HG03439 (cell line): Measurements from ENCODE around the gene CAPZB.
"Not testable (repeated sequence)": the region's sequence is repeated elsewhere in the genome, so short reads cannot be mapped to it uniquely, and the experiment has no call there.

Experiments
- ATAC-seq: cut with Tn5 transposase; IDR thresholded peaks from one replicate; pipeline ENCODE4 v1.9.1; 2021; ENCODE audit warnings: mild to moderate bottlenecking, moderate library complexity; ENCODE audit not compliant: unreplicated experiment

The CAPZB gene

DNA sequence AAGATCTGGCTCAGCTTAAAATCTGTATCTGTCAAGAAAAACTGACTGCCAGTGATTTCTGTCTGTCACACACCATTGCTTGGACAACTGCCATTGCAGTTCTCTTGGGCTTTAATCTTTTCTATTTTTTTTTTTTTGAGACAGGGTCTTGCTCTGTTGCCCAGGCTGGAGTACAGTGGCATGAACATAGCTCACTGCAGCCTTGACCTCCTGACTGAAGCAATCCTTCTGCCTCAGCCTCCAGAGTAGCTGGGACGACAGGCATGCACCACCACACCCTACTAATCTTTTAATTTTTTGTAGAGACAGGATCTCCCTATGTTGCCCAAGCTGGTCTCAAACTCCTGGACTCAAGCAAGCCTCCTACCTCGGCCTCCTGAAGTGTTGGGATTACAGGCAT is 14.5 kb upstream of the CAPZB start:
- ATAC-seq = not testable (repeated sequence)

- not testable (repeated sequence) for ATAC-seq
Observed at GRCh38 chr1:19497443-19497842, 12.1 kb upstream of the CAPZB start.

DNA sequence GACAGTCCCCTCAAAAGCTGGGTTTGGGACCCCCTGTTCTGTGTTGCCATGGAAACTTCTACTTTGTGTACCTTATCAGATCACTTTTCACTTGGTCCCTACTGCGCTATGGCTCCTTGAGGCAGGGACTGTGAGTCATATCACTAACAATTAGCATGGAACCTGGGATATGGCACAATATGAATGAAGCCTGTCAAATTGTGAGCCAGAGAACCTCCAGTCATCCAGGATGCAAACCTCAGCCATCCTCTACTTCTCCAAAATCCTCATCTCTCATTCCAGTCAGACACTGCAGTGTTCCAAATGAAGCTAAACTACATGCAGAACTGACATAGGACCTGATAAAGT is 11.2 kb upstream of the CAPZB start:
- ATAC-seq = no peak

GRCh38 chr1:19495799-19496526 is 10.6 kb upstream of the CAPZB start:
- no peak for ATAC-seq

GRCh38 chr1:19495000-19495656 is 9.8 kb upstream of the CAPZB start:
- no peak for ATAC-seq

DNA sequence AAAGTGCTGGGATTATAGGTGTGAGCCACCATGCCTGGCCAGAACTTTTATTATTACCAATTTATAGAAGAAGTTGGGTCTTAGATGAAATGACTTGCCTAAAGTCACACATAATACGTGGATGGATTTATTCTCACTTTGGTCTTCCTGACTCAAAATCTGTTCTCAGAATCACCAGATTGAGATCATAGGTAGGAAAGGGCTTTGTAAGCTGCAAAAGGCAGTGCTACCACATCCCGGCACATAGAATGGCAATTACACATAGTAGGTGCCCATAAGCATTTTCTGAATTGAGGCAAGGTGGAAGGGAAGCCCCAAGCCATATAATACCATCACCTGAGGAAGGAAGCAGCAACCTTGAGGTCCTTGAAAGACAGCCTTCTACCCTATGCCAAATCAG is 8.2 kb upstream of the CAPZB start:
- no peak for ATAC-seq

DNA sequence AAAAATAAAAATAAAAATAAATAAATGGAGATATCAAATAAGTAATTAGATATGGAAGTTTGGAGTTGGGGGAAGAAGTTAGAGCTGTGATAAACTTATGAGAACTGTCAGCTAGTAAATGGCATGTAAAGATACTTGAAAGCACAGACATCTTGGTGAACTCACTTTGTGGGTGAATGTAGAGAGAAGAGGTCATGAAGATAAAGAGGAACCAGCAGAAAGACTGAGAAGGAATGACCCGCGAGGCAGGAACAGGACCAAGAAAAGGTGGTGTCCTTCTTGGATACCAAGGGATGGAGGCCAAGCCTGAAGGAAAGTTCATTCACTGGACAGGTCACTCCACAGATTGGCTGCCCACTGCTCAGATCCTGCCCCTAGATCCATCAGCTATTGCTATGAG is 4.7 kb upstream of the CAPZB start:
- ATAC-seq = no peak

GRCh38 chr1:19488136-19488535 is 2.8 kb upstream of the CAPZB start:
- no peak for ATAC-seq

DNA sequence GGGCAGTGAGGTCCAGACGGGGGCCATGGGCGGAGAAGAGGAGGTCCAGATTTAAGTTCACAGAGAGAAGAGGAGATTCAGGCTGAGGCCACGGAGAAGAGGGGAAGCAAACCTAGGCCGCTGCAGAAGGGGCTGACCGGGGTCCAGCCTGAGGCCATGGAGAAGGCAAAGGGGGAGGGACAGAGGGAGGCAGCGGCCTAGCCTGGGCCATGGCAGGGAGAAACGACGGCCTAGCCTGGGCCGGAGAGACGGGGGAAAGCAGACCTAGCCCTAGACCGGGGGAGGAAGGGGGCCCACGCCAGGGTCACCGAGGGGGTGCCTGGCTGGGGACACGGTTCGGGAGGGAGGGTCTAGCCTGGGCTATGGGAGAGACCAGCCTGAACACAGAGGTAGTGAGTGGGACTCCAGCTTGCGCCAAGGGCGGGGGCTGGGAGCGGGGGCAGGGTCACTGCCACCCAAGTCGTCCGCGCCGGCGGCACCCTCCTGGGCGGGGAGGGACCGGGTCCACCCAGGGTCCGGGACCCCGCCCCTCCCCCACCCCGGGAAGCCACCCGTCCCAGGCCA is 459 bp downstream of the CAPZB start:
- ATAC-seq = peak; percentile 23

DNA sequence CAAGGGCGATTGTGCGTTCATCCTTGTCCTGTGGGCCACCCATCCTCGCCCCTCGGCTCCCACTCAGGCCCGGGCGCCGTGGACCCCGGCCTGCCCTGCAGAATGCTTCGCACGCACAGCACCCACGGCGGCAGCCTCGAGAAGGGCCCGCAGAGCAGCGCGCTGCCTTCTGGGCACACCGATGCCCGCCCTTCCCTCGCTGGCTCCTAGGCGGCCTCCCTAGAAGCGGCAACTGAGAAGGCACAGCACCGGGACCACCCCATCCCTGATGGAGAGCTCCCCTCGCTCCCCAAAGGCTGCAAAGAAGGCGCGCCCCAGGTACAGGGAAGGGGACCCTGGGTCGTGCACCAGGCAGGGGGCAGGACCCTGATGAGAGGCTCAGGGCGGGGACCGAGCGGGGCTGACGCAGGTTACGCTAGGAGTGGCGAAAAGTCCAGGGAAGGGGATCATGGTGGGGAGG is 971 bp downstream of the CAPZB start:
- ATAC-seq = no peak

GRCh38 chr1:19483691-19484090 is 1.6 kb downstream of the CAPZB start:
- ATAC-seq = no peak

- ATAC-seq = no peak
Observed at GRCh38 chr1:19483261-19483660, 2.1 kb downstream of the CAPZB start.

GRCh38 chr1:19481826-19482398 is 3.4 kb downstream of the CAPZB start:
- ATAC-seq = no peak

- no peak for ATAC-seq
Observed at GRCh38 chr1:19480282-19480681, 5.1 kb downstream of the CAPZB start.

DNA sequence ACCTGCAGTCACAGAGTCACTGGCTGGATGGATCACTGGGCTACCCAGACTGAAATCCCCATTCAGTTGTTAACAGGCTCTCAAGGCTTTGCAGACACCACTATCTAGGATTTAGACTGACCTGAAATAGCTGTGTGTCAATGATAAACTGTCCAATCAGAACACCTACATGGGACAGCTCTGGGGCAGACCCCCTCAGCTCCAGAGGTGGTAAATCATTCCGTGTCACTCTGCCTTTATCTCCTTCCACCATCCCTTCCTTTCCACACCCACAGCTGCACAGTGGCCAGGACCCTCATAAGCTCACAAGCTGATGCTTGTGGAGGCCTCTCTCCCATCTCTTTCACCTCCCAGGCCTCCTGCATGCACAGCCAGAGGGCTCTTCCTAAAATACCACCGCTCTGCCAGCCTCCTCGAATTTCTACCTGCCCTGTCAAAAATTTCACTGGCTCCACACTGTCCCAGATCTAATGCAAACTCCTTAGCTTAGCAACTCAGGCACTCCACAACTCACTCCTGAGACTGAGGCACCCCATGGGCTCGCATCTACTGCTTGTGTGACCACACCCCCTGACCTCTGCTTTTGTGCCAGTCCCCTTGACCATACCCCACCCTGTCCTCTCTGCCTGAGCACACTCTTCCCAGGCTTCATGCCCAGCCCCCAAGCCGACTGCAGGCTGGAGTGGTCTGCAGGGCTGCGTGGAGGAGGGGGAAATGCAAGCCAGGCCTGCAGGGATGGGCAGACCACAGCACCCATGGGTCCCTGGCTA is 5.8 kb downstream of the CAPZB start:
- ATAC-seq = no peak

DNA sequence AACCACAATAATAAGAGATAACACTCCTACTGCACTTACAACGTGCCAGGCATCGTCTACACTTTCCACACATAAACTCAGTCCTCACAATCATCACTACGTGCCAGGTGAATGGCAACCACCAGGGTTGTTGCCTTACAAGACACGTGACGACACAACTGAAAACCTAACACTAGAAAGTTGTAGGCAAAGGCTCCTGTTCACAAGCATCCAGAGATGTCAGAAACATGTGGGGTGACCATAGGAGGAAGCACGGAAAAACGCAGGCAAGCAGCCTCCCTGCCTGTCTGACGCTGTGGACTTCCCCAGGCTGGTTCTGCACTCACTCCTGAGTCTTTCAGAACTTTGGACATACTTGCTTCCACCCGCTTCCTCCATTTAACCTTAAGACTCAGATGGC is 7.0 kb downstream of the CAPZB start:
- no peak for ATAC-seq

DNA sequence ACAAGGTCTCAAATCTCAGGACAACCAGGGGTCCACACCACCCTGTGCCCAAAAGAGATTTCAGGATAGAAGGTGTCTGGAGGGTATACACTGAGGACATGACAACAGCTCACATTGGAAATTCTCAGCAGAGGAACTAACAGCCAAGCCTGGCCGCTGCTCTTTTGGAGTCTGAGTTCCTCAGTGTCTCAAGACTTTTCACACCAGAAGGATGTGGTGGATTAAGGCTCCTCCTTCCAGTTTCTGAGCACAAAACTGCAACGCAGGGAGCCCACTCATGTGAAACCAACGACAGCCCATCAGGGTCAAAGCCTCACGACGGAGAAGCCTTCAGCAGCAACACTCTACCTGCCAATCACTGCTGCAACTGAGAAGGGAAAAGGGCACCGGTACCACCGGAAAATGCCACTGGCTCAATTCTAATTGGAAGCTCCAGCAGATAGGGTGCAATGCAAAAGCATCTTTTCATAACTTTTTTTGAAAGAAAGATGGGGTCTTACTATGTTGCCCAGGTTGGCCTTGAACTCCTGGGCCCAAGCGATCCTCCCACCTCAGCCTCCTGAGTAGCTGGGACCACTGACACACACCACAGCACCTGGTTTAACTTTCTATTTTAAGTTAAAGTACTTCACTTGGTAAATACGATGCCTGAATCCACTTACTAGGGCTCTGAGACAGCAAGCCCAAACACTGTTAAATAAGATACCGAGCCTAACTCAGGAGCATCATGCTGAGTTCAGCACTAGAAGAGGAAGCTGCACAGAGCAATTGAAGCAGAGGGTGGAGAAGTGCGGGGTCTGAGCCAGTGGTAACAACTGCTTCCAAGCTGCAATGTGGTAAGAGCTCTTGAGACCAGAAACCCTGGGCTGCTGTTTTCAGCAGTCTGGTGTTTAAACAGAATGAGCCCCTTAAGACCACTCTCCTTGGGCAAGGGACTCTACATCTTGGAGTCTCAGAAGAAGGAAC is 7.8 kb downstream of the CAPZB start:
- no peak for ATAC-seq

GRCh38 chr1:19476450-19477190 is 8.7 kb downstream of the CAPZB start:
- ATAC-seq = no peak

- ATAC-seq = no peak
Observed at GRCh38 chr1:19475296-19475695, 10.0 kb downstream of the CAPZB start.
